MV-4-11 (cell line): Measurements from ENCODE around the gene MLC1.
A peak's percentile ranks its signal among the peaks of the same experiment; 100 is the strongest.

ENCODE experiments used
- DNase-seq: peaks from one replicate; lab custom pipeline; 2025; lab: John Stamatoyannopoulos, UW

The MLC1 gene

DNA sequence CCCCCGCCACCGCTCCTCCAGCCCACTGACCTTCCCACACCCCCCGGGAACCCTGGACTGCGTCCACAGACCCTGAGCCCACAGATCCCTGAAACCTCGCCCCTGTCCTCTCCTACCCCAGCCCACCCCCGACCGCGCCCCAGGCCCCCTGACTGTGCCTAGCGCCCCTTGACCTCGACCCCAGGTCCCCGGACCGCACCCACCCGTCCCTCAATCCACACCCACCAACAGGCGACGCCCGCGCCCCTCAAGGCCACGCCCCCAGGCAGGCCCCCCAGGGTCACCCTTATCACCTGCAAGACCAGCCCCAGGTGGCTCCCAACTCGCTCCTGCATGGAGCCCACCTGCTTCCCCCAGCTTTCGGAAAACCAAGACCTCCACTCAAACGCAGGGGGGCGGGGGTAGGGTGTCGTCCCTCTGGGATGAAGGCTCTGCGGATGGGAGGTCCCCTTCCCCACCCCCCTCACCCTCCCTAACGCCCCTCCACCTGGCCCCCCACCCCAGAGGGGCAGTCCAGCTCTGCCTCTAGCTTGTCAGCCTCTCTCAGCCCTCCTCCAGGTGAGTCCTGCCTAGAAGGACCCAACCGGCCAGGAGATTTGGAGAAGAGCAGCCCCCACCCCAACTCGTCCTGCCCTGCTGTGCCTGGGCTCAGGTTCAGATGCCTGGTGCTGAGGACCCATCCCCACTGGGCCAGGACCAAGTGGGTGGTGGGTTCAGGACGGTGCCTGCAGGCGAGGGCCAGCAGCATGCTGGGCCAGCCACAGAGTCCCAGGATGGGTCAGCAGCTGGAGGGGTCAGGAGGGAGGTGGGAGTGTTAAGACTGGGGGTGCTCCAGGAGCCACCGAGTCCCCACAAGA lies 69.5 kb downstream of the MLC1 start:
- no peak for DNase-seq

GRCh38 chr22:50014655-50015401 lies 70.4 kb downstream of the MLC1 start:
- no peak for DNase-seq

DNA sequence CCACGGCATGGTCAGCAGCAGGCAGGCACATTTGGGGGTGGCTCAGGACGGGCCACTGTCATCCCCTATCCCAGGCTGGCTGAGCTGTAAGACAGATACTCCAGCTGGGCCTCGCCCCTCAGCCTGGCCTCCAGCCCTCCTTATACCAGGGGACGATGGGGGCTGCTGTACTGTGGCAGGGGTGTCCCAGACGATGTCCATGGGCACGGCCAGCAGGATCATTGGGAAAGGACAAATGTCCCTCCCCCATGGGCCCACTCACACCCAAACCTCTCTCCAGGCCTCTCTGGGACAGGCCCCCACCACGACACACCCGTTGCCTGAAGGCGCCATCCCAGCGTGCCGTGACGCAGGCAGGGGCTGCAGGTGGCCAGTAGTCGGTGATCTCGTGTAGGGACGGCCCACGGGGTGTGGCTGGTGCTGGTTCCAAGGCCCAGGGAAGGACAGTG lies 71.1 kb downstream of the MLC1 start:
- no peak for DNase-seq

DNA sequence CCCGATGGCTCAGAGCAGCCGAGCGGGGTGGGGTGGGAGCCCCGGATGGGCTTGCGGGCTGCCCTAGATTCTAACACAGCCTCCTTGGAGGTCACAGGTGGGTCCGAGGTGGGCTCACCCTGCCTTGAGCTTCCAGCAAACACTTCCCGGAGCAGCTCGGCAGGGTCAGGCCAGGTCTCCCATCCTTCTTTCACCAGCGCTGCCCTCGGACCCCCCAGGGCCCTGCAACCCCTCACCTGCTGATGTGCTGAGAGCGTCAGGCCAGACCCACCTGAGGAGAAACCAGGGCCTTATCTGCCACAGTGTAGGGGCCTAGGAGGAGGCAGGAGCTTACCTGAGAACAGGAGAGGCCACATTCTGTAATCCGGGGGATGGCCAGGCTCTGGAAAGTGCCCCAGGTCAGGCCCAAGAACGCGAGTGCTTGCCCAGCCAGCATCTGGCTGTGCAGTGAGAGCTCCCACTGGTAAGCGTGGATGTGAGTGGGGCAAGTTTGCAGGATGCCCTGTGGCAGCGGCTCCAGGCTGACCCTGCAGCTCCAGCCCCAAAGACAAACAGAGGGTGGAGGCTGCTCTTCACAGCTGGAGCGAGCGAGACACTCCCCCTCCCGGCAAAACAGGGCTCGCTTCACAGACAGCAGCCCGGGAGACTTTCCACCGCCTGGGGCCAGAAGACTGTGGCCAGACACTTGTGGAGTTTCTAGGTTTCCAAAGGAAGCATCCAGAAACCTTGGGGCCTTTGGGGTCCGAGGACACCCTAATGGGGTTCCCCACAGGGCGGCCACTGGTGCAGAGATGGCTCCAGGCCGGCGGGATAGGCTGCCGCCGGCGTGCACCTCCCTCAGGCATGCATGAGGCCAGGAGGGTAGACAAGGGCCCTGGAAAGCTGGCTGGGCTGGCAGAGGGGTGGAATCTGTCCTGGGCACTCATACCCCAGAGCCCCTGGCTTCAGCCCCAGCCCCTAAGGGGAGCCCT lies 72.7 kb downstream of the MLC1 start, which contains the start of gene IL17REL:
Gene IL17REL, minus strand, starts transcription at position 555 of the 971 bp plus-strand sequence. Its CDS starts 119 bp downstream, at position 436.
- no peak for DNase-seq

DNA sequence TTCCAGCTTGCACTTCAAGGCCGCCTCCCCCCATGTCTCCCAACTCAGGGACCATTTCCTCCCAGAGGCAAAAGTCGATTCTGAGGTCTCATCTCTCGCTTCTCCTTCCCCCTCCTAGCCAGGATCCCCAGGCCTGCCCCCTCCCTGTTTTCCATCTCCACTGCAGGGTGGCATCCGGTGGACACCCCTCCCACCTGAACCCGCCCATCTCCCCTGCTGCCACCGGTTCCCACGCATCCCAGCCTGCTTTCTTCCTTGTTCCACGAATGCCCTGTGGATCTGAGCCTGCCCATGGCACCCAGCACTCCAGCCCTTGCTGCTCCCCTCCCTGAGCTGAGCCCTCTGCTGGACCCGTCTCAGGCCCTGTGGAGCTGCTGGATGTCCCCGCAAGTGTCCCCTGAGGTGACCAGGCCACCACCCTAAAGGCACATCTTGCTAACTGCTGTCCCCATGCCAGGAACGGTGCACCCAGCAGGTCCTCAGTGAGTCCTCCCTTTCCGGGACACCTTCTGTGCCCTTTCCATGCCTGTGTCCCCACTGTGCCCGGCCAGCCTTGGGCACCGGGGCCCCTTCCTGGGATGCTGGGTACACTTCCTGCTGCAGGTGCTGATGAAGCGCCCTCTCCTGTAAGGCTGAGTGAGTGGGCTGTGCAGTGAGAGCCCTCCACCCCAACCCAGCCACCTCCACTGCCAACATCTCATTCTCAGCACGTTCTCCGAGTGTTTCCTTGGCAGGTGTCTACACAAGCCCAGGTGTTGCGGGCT lies 73.6 kb downstream of the MLC1 start:
- peak; percentile 17 for DNase-seq

DNA sequence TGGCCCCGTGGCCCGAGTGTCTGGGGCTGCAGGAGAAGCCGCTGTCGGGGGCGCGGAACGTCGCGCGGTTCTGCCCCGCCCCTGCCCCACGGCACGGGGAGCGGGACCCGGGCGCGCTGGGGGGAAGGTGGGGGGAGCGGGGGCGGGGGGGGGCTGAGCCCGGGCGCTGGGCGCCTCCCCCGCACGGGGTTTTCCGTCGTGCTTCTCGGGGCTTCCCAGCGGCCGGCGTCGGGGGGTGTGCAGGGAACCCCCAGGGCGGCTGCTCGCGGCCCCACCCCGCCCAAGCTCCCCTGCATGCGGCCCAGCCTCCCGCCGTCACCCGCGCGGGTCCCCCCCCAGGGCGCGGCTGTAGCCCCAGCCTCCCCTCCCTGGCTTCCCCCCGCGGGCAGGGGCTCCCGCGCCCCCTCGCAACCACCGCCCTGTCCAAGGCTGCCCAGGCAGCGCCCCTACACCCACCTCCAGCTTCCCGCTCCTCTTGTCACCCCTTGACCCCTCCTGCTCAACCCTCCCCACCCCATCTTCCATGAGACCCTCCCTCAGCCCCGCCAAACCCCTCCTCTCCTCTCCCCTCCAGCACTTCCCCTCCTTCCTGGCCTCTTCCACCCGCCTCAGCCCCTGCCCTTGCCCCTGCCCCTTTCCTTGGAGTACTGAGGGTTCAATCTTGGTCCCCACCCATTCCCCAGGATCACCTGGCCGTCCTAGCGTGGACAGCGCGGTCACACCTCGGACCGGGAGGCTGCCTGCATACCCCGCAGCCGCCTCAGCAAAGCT lies 74.4 kb downstream of the MLC1 start:
- DNase-seq, result no peak

DNA sequence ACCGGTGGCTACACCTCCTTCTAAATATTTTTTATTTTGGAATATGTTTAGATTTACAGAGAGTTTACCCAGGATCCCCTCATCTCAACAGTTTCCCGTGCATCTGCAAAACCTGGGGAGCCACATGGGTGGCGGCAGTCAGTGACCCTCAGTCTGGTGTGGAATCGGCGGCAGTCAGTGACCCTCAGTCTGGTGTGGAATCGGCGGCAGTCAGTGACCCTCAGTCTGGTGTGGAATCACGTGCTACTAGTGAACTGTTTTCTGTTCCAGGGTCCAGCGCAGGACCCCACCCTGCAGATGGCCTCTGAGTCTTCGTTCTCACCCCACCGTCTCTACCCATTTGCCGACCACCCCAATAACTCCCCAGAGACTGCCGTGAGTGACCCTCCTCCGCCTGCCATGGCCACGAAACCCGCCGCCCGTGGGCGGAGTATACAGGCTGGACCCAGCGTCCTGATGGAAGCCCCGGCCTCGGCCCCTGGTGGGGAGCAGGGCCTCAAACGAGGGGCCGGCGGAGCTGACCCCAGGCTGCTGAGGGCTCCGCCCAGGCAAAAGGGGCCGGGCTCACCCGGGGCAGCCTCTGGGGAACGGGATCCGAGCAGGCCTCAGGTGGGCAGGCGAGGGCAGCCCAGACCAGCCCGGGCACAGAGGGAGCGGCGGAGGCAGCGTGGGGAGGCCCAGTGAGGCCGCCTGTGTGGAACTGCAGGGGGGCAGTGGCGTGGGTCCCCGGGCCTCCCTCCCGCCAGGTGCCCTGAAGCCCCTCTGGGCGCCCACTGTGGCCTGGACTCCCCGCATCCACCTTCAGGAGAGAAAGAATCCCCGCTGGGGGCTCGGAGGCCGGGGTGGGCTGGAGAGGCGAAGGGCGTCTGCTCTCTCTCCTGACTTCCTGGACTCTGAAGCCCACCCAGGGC lies 75.2 kb downstream of the MLC1 start:
- DNase-seq, result no peak
